Activated CD8-positive, alpha-beta memory T cell treated with anti-CD3 and anti-CD28 coated beads for 1 hour (primary cell): ENCODE results near the gene MAP2K5.

Experiments
- DNase-seq, 2 donors: peaks; one replicate each; pipeline ENCODE4 v3.0.0-alpha.2; 2020; ENCODE audit warnings: low read depth in 1 of 2; ENCODE audit errors: extremely low read depth in 1 of 2

MAP2K5 gene

DNA sequence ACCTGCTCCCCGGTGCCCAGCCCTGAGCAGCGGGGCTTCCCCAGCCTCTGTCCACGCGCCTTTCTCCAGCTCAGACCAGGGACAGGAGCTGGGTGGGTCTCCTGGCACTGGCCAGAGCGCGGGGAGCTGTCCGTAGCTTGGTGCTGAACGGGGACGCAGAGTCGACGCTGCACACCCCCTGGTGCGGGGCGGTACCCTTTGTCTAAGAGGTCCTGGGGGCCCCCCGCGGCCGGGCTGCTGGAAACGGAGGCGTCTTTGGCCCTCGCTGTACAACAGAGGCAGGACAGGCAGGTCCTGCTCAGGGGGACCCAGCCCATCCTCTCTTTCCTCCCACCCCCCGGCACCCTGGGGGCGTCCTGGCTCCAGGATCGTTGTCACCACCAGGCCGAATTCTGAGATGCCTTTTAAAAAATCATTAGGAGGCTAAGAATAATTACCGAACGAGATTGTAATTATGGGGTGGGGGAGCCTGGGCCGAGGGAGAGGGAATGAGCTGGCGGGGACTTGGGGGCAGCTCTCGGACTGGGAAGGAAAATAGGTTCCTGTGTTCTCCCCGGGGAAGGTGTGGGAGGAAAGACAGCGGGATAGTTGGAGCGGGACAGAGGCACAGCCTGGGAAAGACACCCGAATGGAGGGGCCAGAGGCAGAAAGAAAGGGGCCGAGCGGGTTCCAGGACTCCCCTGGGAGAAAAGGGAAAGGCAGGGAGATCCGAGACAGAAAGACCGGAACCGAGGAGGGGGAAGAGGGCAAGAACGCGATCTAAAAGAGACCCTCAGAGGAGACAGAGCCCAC, 278.7 kb downstream of the MAP2K5 start:
- DNase-seq, result no peak

GRCh38 chr15:67821784-67822440, 279.4 kb downstream of the MAP2K5 start:
- no peak for DNase-seq

DNA sequence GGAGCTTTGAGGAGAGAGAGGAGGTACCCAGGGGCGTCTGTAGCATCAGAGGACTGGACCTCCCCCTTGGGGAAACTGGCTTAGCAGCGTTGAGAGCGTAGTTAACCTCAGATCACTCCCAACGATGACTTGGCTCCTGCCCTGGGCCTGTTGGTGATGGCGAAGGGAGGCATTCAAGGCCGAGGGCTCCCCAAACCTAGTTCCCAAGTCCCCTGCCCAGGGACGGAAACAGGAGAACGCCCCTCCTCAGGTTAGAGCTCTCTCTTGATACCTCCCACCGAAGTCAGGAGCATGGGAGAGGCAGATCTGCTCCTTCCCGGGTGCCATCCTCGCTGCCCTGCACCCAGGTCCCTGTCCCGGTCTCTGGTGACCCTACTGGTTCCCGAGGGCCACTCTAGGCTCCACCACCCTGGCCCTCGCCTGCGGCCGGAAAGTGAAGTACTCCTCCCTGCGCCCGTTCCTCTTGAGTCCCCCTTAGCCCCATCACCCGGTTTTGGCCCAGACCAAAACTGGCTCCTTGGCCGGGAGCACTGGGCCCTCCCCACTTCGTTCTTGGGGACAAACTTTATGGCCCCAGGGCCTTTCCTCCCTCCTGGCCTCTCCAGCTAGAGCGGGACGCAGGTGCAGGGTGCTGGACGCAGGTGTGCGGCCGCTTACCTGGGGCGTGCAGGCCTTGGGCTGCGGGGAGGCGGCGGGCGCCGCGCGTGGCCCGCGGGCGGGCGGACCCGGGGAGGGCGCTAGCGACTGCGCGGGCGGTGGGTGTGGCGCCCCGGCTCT, 280.2 kb downstream of the MAP2K5 start:
- no peak for DNase-seq

DNA sequence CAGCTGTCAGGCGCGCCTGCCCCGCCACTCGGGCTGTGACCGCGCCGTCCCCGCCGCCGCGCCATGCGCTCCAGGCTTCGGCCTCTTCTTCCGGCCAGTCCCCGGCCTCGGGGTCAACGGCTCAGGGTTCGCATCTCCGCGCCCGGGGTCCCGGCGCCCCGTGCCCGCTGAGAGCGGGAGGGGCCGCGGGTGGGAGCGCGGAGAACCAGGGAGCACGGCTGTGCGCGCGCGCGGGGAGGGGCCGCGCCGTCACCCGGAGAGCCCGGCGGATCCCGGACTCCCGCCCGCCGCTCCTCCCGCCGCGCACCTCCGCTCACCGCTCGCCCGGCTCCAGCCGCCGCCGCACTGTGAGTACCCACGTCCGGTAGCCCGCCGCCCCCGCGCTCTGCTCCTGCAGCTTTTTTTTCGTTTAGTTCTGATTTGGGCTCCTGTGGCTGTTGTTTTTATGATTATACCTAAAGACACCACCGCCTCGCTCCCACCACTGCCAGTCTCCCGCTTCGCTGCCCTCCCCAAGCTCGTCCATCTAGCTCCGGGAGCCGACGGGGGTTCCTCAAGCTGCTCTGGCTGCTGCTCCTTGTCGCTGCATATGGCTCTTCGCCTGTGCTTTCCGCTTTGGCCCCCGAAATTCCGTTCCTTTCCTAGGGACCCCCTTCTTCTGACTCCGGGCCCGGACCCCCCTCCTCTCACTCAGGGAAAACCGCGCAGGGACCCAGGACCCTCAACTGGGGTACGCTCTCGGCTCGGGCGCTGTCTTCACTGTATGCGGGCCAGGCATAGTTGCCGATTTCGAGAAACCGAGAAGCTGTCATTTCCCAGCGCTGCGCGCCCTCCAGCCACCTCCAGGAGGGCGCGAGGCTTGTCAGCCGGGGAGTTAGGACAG, 281.1 kb downstream of the MAP2K5 start:
- no peak for DNase-seq

- no peak for DNase-seq
These were observed 281.9 kb downstream of the MAP2K5 start for GRCh38 chr15:67824197-67824968.

GRCh38 chr15:67824976-67825880, 282.7 kb downstream of the MAP2K5 start, which contains the start of gene SKOR1:
Gene SKOR1 (plus strand): TSS chr15:67825509. CDS start chr15:67825603, 94 bp downstream.
- no peak for DNase-seq

DNA sequence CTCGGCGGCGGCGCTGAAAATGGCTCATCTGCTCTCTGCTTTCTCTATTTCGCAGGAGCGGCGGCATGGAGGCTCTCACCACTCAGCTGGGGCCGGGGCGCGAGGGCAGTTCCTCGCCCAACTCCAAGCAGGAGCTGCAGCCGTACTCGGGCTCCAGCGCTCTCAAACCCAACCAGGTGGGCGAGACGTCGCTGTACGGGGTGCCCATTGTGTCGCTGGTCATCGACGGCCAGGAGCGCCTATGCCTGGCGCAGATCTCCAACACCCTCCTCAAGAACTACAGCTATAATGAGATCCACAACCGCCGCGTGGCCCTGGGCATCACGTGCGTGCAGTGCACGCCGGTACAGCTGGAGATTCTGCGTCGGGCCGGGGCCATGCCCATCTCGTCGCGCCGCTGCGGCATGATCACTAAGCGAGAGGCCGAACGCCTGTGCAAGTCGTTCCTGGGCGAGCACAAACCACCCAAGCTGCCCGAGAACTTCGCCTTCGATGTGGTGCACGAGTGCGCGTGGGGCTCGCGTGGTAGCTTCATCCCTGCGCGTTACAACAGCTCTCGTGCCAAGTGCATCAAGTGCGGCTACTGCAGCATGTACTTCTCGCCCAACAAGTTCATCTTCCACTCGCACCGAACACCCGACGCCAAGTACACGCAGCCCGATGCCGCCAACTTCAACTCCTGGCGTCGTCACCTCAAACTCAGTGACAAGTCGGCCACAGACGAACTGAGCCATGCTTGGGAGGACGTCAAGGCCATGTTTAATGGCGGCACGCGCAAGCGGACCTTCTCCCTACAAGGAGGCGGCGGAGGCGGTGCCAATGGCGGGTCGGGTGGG, 283.6 kb downstream of the MAP2K5 start:
- DNase-seq, result no peak

DNA sequence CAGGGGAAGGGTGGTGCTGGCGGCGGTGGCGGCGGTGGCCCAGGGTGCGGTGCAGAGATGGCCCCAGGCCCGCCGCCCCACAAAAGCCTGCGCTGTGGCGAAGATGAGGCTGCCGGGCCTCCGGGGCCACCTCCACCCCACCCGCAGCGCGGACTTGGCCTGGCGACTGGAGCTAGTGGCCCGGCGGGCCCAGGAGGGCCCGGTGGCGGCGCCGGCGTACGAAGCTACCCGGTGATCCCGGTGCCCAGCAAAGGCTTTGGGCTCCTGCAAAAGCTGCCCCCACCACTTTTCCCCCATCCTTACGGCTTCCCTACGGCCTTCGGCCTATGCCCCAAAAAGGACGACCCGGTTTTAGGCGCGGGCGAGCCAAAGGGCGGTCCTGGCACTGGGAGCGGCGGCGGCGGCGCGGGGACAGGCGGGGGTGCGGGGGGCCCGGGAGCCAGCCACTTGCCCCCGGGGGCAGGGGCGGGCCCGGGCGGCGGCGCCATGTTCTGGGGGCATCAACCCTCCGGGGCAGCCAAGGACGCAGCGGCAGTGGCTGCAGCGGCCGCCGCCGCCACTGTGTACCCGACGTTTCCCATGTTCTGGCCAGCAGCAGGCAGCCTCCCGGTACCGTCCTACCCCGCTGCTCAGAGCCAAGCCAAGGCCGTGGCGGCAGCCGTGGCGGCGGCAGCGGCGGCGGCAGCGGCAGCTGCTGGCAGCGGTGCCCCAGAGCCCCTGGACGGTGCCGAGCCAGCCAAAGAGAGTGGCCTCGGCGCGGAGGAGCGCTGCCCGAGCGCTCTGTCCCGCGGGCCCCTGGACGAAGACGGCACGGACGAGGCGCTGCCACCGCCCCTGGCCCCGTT, 284.4 kb downstream of the MAP2K5 start:
- no peak for DNase-seq

DNA sequence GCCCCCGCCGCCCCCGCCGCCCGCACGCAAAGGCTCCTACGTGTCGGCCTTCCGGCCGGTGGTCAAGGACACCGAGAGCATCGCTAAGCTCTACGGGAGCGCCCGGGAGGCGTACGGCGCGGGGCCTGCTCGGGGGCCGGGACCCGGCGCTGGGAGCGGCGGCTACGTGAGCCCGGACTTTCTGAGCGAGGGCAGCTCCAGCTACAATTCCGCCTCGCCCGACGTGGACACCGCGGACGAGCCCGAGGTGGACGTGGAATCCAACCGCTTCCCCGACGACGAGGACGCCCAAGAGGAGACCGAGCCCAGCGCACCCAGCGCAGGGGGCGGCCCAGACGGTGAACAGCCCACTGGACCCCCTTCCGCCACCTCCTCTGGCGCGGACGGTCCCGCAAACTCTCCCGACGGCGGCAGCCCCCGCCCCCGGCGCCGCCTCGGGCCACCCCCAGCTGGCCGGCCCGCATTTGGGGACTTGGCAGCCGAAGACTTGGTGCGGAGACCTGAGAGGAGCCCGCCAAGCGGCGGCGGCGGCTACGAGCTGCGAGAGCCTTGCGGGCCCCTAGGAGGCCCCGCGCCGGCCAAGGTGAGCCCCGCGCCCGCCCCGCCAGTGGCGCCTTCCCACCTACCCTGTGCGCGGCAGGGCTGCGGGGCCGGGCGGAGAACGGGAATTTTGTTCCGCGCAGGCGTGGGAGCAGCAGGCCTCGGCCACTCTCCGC, 285.2 kb downstream of the MAP2K5 start:
- DNase-seq, result no peak

GRCh38 chr15:67828278-67828968, 285.9 kb downstream of the MAP2K5 start:
- DNase-seq, result no peak

- DNase-seq, result no peak
These were observed 286.6 kb downstream of the MAP2K5 start for GRCh38 chr15:67828969-67829646.

DNA sequence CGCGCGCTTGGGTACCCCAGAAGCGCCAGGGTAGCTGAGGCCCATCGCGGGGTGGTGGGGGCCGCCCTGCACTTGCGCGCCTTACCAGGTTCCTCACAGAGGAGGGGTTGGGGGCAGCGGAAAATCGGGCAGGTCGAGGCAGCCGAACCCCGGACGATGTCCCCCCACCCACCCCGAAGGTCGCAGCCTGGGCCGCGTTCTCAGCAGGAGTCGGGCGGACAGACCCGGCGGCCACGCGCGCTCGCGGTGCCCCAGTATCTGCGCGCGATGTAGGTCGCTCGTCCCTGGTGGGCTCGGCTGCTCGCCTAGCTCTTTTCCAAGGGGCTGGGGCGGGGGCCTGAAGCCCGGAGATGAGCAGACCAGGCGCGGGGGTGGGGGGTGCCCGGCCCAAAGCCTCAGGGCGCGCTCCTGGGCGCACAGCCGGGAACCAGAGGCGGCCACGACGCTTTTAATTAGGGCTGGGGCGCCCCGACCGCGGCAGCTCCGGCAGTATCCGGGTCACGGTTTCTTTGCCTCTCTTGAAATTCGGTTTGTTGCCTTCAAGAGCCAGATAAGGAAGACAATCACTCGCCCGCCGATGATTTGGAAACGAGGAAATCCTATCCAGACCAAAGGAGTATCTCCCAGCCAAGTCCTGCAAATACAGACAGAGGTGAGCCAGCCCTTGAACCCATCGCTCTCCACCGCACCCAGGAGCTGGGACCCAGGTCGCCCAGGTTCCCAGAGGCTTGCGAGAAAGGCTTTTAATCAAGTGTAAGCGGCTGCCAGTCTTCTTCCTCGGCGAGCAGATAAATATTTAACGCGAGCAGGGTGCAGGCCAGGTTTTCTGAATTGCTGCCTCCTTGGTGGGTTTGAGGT, 287.4 kb downstream of the MAP2K5 start:
- DNase-seq, result no peak

GRCh38 chr15:67831363-67831762, 288.9 kb downstream of the MAP2K5 start:
- no peak for DNase-seq

DNA sequence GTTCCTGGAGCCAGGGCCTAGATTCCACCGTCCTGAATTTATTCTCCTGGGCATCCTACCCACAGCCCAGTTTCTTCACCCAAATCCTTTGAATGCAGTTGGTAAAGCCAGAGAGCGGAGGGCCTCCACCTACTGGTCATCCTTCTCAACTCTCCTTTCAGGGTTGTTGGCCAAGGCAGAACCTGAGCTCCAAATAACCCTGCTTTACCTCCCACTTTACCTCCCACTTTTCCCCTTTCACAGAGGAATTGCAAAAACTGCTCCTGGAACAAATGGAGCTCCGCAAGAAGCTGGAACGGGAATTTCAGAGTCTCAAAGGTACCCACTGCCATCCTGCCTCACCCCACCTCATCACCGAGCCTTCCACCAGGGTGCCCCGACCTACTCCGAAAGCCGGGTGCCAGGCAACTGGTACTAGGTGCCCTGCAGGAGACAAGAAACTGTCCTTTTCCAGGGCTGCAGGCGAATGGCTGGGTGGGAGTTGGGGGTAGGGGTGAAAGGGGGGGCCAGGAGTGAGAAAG, 289.6 kb downstream of the MAP2K5 start:
- no peak for DNase-seq
